ENCODE data around the gene DENND5B. TPM values are rescaled to one million over a fixed set of nuclear protein-coding genes. Genes with fewer than 3 reads are reported as not detected.
"Not testable (repeated sequence)": the region's sequence is repeated elsewhere in the genome, so short reads cannot be mapped to it uniquely, and the experiment has no call there.

The DENND5B gene
- total RNA-seq, 6 experiments from 2014 or later: 12.6 to 18.4 (median 16.6) TPM

DNA sequence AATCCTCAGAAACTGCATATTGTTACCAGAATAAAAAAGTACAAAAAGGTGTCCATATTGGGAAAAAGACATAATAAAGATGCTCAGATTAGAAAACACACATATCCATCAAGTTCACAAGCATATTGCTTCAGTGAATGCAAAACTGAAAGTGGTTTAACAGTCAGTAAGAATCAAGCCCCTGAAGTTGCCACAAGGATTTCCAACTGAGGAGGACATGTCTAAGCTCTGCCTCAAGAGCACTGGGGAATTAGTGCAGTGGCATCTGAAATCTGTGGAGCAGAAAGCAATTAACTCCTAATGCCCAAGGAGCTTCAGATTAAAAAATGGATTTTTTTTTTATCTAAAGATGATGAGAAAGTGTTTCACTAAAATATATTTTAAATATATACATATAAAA lies 113.2 kb downstream of the DENND5B start:
- no peak for ATAC-seq
- Histone ChIP-seq H3K9me3 (no peaks in the 10 kb centered on the region), H3K4me1 (peaks cover 0 to 37% (median 17%) of the 10 kb centered on the region in 4 donors), H3K4me3 (no peak overlapping the region), H3K27ac (no peak overlapping the region), H3K27me3 (no peaks in the 10 kb centered on the region), H3K36me3 (no peaks in the 10 kb centered on the region)
- DNase-seq: no peak
- TF ChIP-seq POLR2A (IDR thresholded peaks at IDR 0.05) (no peak), CTCF (IDR thresholded peaks at IDR 0.05) (no peak)
- intact Hi-C loops (cut with DNase I): no loop called here

GRCh38 chr12:31476437-31476836 lies 114.5 kb downstream of the DENND5B start:
- H3K27ac ChIP-seq: peak overlapping the region in 2 of 3 donors; percentile 23 to 45

DNA sequence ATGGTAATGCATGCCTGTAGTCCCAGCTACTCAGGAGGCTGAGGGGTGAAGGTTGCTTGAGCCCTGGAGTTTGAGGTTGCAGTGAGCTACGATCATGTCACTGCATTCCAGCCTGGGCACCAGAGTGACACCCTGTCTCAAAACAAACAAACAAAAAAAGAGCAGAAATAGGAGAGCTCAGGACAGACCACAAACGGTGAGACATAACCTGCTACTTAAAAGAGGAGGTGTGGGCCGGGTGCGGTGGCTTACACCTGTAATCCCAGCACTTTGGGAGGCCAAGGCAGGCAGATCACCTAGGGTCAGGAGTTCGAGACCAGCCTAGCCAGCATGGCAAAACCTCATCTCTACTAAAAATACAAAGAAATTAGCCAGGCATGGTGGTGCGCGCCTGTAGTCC lies 115.3 kb downstream of the DENND5B start:
- H3K27me3 ChIP-seq; H3K36me3 ChIP-seq; H3K9me3 ChIP-seq; H3K4me3 ChIP-seq; intact Hi-C loops (cut with DNase I): not testable (repeated sequence)
- Histone ChIP-seq H3K4me1 (peaks cover 0 to 37% (median 17%) of the 10 kb centered on the region in 4 donors), H3K27ac (peak overlapping the region in 2 of 3 donors; percentile 23 to 45)
- peak; percentile 63 to 78 (median 65) for ATAC-seq
- WGBS (ENCODE audit: insufficient coverage, low coverage, low lambda C conversion rate, missing lambda C conversion rate): 41% methylated on average over 4 of the region's 7 CpGs
- peak in 2 of 3 donors; percentile 30 to 50 for DNase-seq

More at GRCh38 chr12:31476437-31476836, 114.5 kb downstream of the DENND5B start:
- ATAC-seq (peak; percentile 62 to 90 (median 68)), DNase-seq (no peak)
- WGBS (ENCODE audit: insufficient coverage, low coverage, low lambda C conversion rate, missing lambda C conversion rate): 30% methylated on average over 4 of the region's 4 CpGs
- Histone ChIP-seq H3K36me3 (no peaks in the 10 kb centered on the region), H3K27me3 (no peaks in the 10 kb centered on the region), H3K4me1 (peaks cover 0 to 37% (median 17%) of the 10 kb centered on the region in 4 donors), H3K4me3 (no peak overlapping the region), H3K9me3 (no peaks in the 10 kb centered on the region)
- intact Hi-C loops (cut with DNase I): no loop called here
- TF ChIP-seq CTCF (IDR thresholded peaks at IDR 0.05) (no peak), POLR2A (IDR thresholded peaks at IDR 0.05) (no peak)

- whole genome bisulfite sequencing (ENCODE audit: insufficient coverage, low coverage, low lambda C conversion rate, missing lambda C conversion rate): 38% methylated on average over 2 of the region's 2 CpGs
Observed at GRCh38 chr12:31474751-31475150, 116.2 kb downstream of the DENND5B start.

GRCh38 chr12:31471823-31472222 lies 119.1 kb downstream of the DENND5B start:
- no peaks in the 10 kb centered on the region for H3K27me3 ChIP-seq
- ATAC-seq (no peak), DNase-seq (no peak)
- H3K27ac ChIP-seq: no peak overlapping the region
- intact Hi-C loops (cut with DNase I): no loop called here
- no peak for TF ChIP-seq CTCF (IDR thresholded peaks at IDR 0.05)
- TF ChIP-seq POLR2A (IDR thresholded peaks at IDR 0.05): no peak
- no peak overlapping the region for H3K4me3 ChIP-seq
- peaks cover 0 to 22% (median 8%) of the 10 kb centered on the region in 4 donors for H3K4me1 ChIP-seq
- 97% methylated on average over 6 of the region's 7 CpGs for WGBS (ENCODE audit: insufficient coverage, low coverage, low lambda C conversion rate, missing lambda C conversion rate)
- no peaks in the 10 kb centered on the region for H3K9me3 ChIP-seq
- no peaks in the 10 kb centered on the region for H3K36me3 ChIP-seq

More at GRCh38 chr12:31474751-31475150, 116.2 kb downstream of the DENND5B start:
- ATAC-seq (peak; percentile 46 to 67 (median 48)), DNase-seq (no peak)
- Histone ChIP-seq H3K9me3 (no peaks in the 10 kb centered on the region), H3K27me3 (no peaks in the 10 kb centered on the region), H3K36me3 (no peaks in the 10 kb centered on the region), H3K27ac (no peak overlapping the region), H3K4me1 (peaks cover 0 to 37% (median 17%) of the 10 kb centered on the region in 4 donors), H3K4me3 (no peak overlapping the region)
- intact Hi-C loops (cut with DNase I): no loop called here
- TF ChIP-seq POLR2A (IDR thresholded peaks at IDR 0.05) (no peak), CTCF (IDR thresholded peaks at IDR 0.05) (no peak)

All from right lobe of liver (tissue), 6 donors.